ENCODE data around the gene TMEM53. TPM values are rescaled to one million over a fixed set of nuclear protein-coding genes. Genes with fewer than 3 reads are reported as not detected.

The TMEM53 gene
- total RNA-seq, 6 donors from 2014 or later = 10.7 to 46.1 (median 19.7) TPM

- no peaks in the 10 kb centered on the region for H3K9me3 ChIP-seq
- 81 to 83% methylated on average over 3 of the region's 3 CpGs for whole genome bisulfite sequencing, 2 donors
- H3K27ac ChIP-seq = no peak overlapping the region
- ATAC-seq (ENCODE audit: low FRiP score in 2 of 2) (no peak), DNase-seq (no peak)
- TF ChIP-seq EP300 (IDR thresholded peaks at IDR 0.05) = no peak
- no peak for TF ChIP-seq POLR2AphosphoS5 (IDR thresholded peaks at IDR 0.05)
- TF ChIP-seq, protein P1, sequence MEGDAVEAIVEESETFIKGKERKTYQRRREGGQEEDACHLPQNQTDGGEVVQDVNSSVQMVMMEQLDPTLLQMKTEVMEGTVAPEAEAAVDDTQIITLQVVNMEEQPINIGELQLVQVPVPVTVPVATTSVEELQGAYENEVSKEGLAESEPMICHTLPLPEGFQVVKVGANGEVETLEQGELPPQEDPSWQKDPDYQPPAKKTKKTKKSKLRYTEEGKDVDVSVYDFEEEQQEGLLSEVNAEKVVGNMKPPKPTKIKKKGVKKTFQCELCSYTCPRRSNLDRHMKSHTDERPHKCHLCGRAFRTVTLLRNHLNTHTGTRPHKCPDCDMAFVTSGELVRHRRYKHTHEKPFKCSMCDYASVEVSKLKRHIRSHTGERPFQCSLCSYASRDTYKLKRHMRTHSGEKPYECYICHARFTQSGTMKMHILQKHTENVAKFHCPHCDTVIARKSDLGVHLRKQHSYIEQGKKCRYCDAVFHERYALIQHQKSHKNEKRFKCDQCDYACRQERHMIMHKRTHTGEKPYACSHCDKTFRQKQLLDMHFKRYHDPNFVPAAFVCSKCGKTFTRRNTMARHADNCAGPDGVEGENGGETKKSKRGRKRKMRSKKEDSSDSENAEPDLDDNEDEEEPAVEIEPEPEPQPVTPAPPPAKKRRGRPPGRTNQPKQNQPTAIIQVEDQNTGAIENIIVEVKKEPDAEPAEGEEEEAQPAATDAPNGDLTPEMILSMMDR (IDR thresholded peaks at IDR 0.05) = no peak
- no peak for TF ChIP-seq POLR2A (IDR thresholded peaks at IDR 0.05)
- H3K4me1 ChIP-seq = peaks cover 5 to 7% (median 6%) of the 10 kb centered on the region in 4 donors
- H3K4me3 ChIP-seq = no peak overlapping the region
- no peaks in the 10 kb centered on the region for H3K36me3 ChIP-seq
- H3K27me3 ChIP-seq = peaks cover 0 to 11% (median 2%) of the 10 kb centered on the region in 4 donors
These were observed 54.2 kb downstream of the TMEM53 start for GRCh38 chr1:44620072-44620471.

DNA sequence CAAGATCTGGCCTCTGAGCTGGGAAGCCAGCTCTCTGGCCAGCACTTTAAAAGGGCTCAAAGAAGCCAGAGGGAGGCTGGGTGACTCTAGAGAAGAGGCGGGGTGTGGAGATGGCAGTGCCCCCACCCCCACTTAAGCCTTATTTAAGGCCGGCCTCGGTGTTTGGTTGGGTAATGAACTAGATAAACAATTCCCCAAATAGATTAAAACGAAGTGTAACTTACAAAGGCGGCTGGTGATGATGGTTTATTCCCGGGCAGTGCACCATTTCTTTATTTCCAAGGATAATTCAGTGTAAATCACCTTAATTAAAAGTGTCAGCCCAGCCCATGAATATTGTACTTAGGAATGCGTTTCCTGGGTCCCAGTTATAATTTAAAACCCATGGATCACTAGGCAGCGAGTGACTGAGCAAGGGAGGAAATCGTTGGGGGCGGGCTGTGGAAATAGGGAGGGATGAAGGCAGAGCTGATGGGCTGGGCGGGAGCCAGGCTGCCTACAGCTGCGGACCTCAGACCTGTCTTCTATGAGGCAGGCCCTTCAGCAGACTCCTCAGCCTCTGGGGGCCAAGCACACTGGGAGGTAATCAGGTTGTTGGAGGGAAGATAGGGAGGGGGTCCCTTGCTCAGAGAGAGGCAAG, 54.9 kb downstream of the TMEM53 start:
- H3K27me3 ChIP-seq = peaks cover 0 to 11% (median 2%) of the 10 kb centered on the region in 4 donors
- no peaks in the 10 kb centered on the region for H3K9me3 ChIP-seq
- no peak for ATAC-seq (ENCODE audit: low FRiP score in 2 of 2)
- TF ChIP-seq POLR2AphosphoS5 (IDR thresholded peaks at IDR 0.05) = no peak
- TF ChIP-seq, protein P1 (IDR thresholded peaks at IDR 0.05) = no peak
- no peak for TF ChIP-seq EP300 (IDR thresholded peaks at IDR 0.05)
- TF ChIP-seq POLR2A (IDR thresholded peaks at IDR 0.05) = no peak
- DNase-seq = peak in 1 of 2 donors; percentile 13
- H3K4me3 ChIP-seq = no peak overlapping the region
- H3K4me1 ChIP-seq = peaks cover 5 to 7% (median 6%) of the 10 kb centered on the region in 4 donors
- H3K27ac ChIP-seq = no peak overlapping the region
- 66 to 69% methylated on average over 12 of the region's 12 CpGs for WGBS, 2 donors
- H3K36me3 ChIP-seq = no peaks in the 10 kb centered on the region

- no peak for ATAC-seq (ENCODE audit: low FRiP score in 2 of 2)
- no peak overlapping the region for H3K4me3 ChIP-seq
These were observed 56.6 kb downstream of the TMEM53 start for GRCh38 chr1:44617703-44618029.

DNA sequence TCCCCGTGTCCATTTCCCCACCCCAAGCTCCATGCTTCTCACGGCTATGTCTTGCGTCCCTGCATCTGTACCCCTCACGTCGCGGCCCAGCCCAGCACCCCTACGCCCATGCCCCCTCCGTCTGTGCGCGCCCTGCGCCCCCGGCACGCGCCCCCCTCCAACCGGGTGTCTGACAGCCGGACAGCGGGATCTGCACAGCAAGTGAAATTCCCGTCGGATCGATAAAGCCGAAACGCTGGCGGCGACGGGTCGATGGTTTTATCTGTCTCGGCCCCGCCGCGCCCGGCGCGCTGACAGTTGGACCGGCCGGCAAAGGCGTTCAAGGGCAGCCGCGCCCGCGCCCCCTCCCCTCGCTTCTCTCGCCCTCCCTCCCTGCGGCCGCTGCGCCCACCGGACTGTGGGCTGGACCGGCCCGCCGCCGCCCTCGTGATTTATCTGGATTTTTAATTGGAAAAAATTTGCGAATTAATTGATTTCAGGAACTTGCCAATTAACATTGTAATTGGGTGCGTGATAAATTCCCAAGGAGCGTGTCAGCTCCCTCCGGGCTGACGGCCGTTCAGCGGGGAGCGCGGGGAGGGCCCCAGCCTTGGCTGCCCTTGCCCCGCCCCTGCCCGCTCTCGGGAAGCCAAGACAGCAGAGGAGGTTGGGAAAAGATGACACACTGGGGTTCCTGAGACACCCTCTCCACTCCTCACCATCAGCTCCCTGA, 57.1 kb downstream of the TMEM53 start:
- no peak overlapping the region for H3K27ac ChIP-seq
- peaks cover 0 to 11% (median 2%) of the 10 kb centered on the region in 4 donors for H3K27me3 ChIP-seq
- H3K4me3 ChIP-seq = peak overlapping the region in 2 of 4 donors; percentile 26 to 31
- peak in 1 of 2 donors; percentile 86 for DNase-seq
- TF ChIP-seq POLR2A (IDR thresholded peaks at IDR 0.05) = no peak
- TF ChIP-seq, protein P1 (IDR thresholded peaks at IDR 0.05) = no peak
- no peak for TF ChIP-seq POLR2AphosphoS5 (IDR thresholded peaks at IDR 0.05)
- TF ChIP-seq EP300 (IDR thresholded peaks at IDR 0.05) = no peak
- H3K4me1 ChIP-seq = peaks cover 5 to 7% (median 6%) of the 10 kb centered on the region in 4 donors
- peak in 1 of 2 donors; percentile 75 for ATAC-seq (ENCODE audit: low FRiP score in 2 of 2)
- WGBS, 2 donors = 62% methylated on average over 52 to 63 of the region's 63 CpGs
- H3K36me3 ChIP-seq = no peaks in the 10 kb centered on the region
- H3K9me3 ChIP-seq = no peaks in the 10 kb centered on the region

More at GRCh38 chr1:44617703-44618029, 56.6 kb downstream of the TMEM53 start:
- WGBS, 2 donors = 78 to 100% methylated on average over 1 of the region's 1 CpG
- no peak for TF ChIP-seq POLR2AphosphoS5 (IDR thresholded peaks at IDR 0.05)
- no peak for TF ChIP-seq EP300 (IDR thresholded peaks at IDR 0.05)
- no peak for TF ChIP-seq POLR2A (IDR thresholded peaks at IDR 0.05)
- TF ChIP-seq, protein P1 (IDR thresholded peaks at IDR 0.05) = no peak
- H3K4me1 ChIP-seq = peaks cover 5 to 7% (median 6%) of the 10 kb centered on the region in 4 donors
- no peaks in the 10 kb centered on the region for H3K9me3 ChIP-seq
- no peaks in the 10 kb centered on the region for H3K36me3 ChIP-seq
- DNase-seq = no peak
- peaks cover 0 to 11% (median 2%) of the 10 kb centered on the region in 4 donors for H3K27me3 ChIP-seq
- no peak overlapping the region for H3K27ac ChIP-seq
